K562 (cell line): ENCODE results near the gene ACE. TPM values are rescaled to one million over a fixed set of nuclear protein-coding genes. Genes with fewer than 3 reads are reported as not detected.

Experiments
- BRF1 ChIP-seq: IDR thresholded peaks from 3 replicates; pipeline ENCODE4 v1.6.1; 2011; ENCODE audit warnings: borderline replicate concordance, mild to moderate bottlenecking; ENCODE audit not compliant: insufficient read length; ENCODE audit errors: extremely low read depth
- CUX1 ChIP-seq: fragments of 200-800 bp; sonication (Bioruptor generic); IDR thresholded peaks from 2 replicates; pipeline ENCODE4 v1.6.1; 2016; ENCODE audit warnings: missing genetic modification characterization, missing compliant biosample characterization
- E2F5 ChIP-seq: sonication (generic); formaldehyde crosslinking; IDR thresholded peaks from 2 replicates; pipeline ENCODE4 v1.8.0; 2022; ENCODE audit warnings: mild to moderate bottlenecking, missing genetic modification reagents
- ERF ChIP-seq: fragments of 450-650 bp; formaldehyde crosslinking; IDR thresholded peaks from 2 replicates; pipeline ENCODE4 v1.4.0; 2020; ENCODE audit warnings: mild to moderate bottlenecking, mixed read lengths
- FIP1L1 ChIP-seq: fragments of 200-400 bp; formaldehyde crosslinking; IDR thresholded peaks from 2 replicates; pipeline ENCODE4 v1.6.1; 2018; ENCODE audit warnings: mild to moderate bottlenecking, low read depth, low read length; ENCODE audit not compliant: poor library complexity, severe bottlenecking
- GABPB1 ChIP-seq: sonication (generic); formaldehyde crosslinking; IDR thresholded peaks from 2 replicates; pipeline ENCODE4 v1.8.0; 2022; ENCODE audit warnings: mild to moderate bottlenecking, missing genetic modification reagents
- HDAC8 ChIP-seq: fragments of 450-650 bp; IDR thresholded peaks from 2 replicates; pipeline ENCODE4 v1.6.1; 2016; ENCODE audit warnings: mild to moderate bottlenecking, missing genetic modification characterization, moderate library complexity, missing compliant biosample characterization
- HEY1 ChIP-seq: fragments of 250-450 bp; sonication (Bioruptor Pico); IDR thresholded peaks from 2 replicates; pipeline ENCODE4 v1.5.0; 2020; ENCODE audit warnings: mild to moderate bottlenecking, moderate library complexity, borderline replicate concordance
- HMGXB4 ChIP-seq: sonication (generic); formaldehyde crosslinking; IDR thresholded peaks from 2 replicates; pipeline ENCODE4 v1.8.1; 2023; ENCODE audit warnings: mild to moderate bottlenecking, missing genetic modification reagents
- MED1 ChIP-seq: sonication (generic); formaldehyde crosslinking; IDR thresholded peaks from 2 replicates; pipeline ENCODE4 v1.8.1; 2023; ENCODE audit warnings: missing genetic modification reagents, borderline replicate concordance
- NFRKB ChIP-seq: fragments of 450-650 bp; IDR thresholded peaks from 2 replicates; pipeline ENCODE4 v1.6.1; 2016; ENCODE audit warnings: low read depth
- NRF1 ChIP-seq, 2 experiments: fragments of 450-650 bp; IDR thresholded peaks in 1 of 2; conservative IDR thresholded peaks in 1 of 2; 2 replicates each; pipeline ENCODE4 v1.6.1; 2014; ENCODE audit warnings: mild to moderate bottlenecking in 2 of 2
- POU5F1 ChIP-seq: fragments of 150-350 bp; IDR thresholded peaks from 2 replicates; pipeline ENCODE4 v1.6.1; 2014; ENCODE audit warnings: borderline replicate concordance, low read length, low read depth, mild to moderate bottlenecking; ENCODE audit not compliant: partially characterized antibody
- USF1 ChIP-seq: sonication (generic); formaldehyde crosslinking; IDR thresholded peaks from 2 replicates; pipeline ENCODE4 v1.9.0; 2022; ENCODE audit warnings: mild to moderate bottlenecking, missing genetic modification reagents
- ZBTB7A ChIP-seq: IDR thresholded peaks from 2 replicates; pipeline ENCODE4 v1.6.1; 2011; ENCODE audit warnings: low read depth, mild to moderate bottlenecking, low read length, moderate library complexity, borderline replicate concordance; ENCODE audit not compliant: control insufficient read depth
- polyA plus RNA-seq, 8 experiments: library from polyadenylated mRNA; depleted of rRNA in 4 of 8; stranded (reverse) in 5 of 8; unstranded in 3 of 8; fragments of >200 nt; fragmentation: Nextera tagmentation in 2 of 8; fragmentation: Illumina TruSeq in 1 of 8; extraction: Ambion mirVana in 2 of 8; extraction: Trizol in 1 of 8; gene quantifications; 2 replicates each; pipeline versions ENCODE4 v1.2.1 to v1.2.3, GENCODE V29; 2011 to 2014; ENCODE audit warnings: inconsistent platforms in 1 of 8, missing spikeins in 1 of 8
- total RNA-seq, 7 experiments: library from RNA; depleted of rRNA in 6 of 7; stranded (reverse); fragments of >200 nt in 6 of 7; fragmentation: Illumina TruSeq in 2 of 7; extraction: Trizol in 2 of 7; gene quantifications; 2 replicates each; pipeline versions ENCODE4 v1.2.1 to v1.2.3, GENCODE V29; 2011 to 2021; ENCODE audit warnings: low replicate concordance in 1 of 7

Gene ACE
- total and polyA plus RNA-seq, 9 of the 15 experiments (the other 6 are each of a cell fraction or from before 2014, with no cell fraction given), result 0.07 to 2.5 (median 0.47) TPM; not detected in 1

GRCh38 chr17:63445954-63446752 lies 30.7 kb upstream of the ACE start, which contains the start of gene CYB561 (continued):
- TF ChIP-seq CUX1 (no peak), ZBTB7A (peak; percentile 53), ERF (CRISPR knock-in tag) (peak; percentile 88), FIP1L1 (peak; percentile 84), GABPB1 (CRISPR knock-in tag) (peak; percentile 81), NFRKB (no peak), POU5F1 (no peak), HEY1 (CRISPR knock-in tag) (no peak), HDAC8 (tag) (peak; percentile 41; the same call in 1 of the 2 replicates), NRF1 (conservative IDR thresholded peaks at IDR 0.05 in 1 of 2, IDR thresholded peaks at IDR 0.05 in 1 of 2) (peak; percentile 77 to 80), USF1 (peak; percentile 45), HMGXB4 (CRISPR knock-in tag) (peak; percentile 76; the same call in 1 of the 2 replicates), MED1 (0 out of 2 replicates have a peak, but pooled peaks have one; percentile 1), E2F5 (CRISPR knock-in tag) (peak; percentile 74; the same call in 1 of the 2 replicates), BRF1 (no peak)
